GM23338 (cell line): ENCODE results near the gene HRH4. TPM values are rescaled to one million over a fixed set of nuclear protein-coding genes. Genes with fewer than 3 reads are reported as not detected.

ENCODE experiments used
- ATAC-seq: fragments of 200-7000 bp; cut with Tn5 transposase; 3 replicates; pipeline ENCODE4 v1.9.1; 2020
- DNase-seq: peaks from one replicate; pipeline ENCODE4 v3.0.0-alpha.2; 2015; ENCODE audit warnings: low spot score
- H2AFZ ChIP-seq: fragments of 200-600 bp; sonication (generic); 2 replicates; pipeline ENCODE4 v1.8.0; 2016; ENCODE audit warnings: antibody characterized with exemption, mild to moderate bottlenecking, moderate library complexity
- H3F3A ChIP-seq: fragments of 200-600 bp; sonication (generic); replicated peaks from 2 replicates; pipeline ENCODE4 v1.8.0; 2017; ENCODE audit warnings: antibody characterized with exemption, mixed run types, low read depth
- H3K27ac ChIP-seq: fragments of 200-600 bp; sonication (generic); 2 replicates; pipeline ENCODE4 v1.6.1; 2016; ENCODE audit warnings: low read depth
- H3K27me3 ChIP-seq: fragments of 200-600 bp; sonication (generic); 2 replicates; pipeline ENCODE4 v1.8.0; 2016; ENCODE audit warnings: mild to moderate bottlenecking, mixed run types, moderate library complexity; ENCODE audit not compliant: insufficient read depth
- H3K36me3 ChIP-seq: fragments of 200-600 bp; sonication (generic); 2 replicates; pipeline ENCODE4 v1.8.0; 2016; ENCODE audit warnings: mild to moderate bottlenecking; ENCODE audit not compliant: insufficient read depth
- H3K4me1 ChIP-seq: fragments of 200-600 bp; sonication (generic); 2 replicates; pipeline ENCODE4 v1.8.0; 2016; ENCODE audit warnings: mild to moderate bottlenecking, moderate library complexity; ENCODE audit not compliant: insufficient read depth
- H3K4me2 ChIP-seq: fragments of 200-600 bp; sonication (generic); 2 replicates; pipeline ENCODE4 v1.7.1; 2017; ENCODE audit warnings: mixed run types
- H3K4me3 ChIP-seq: fragments of 200-600 bp; sonication (generic); 2 replicates; pipeline ENCODE4 v1.6.1; 2016; ENCODE audit warnings: mixed run types
- H3K79me2 ChIP-seq: fragments of 200-600 bp; sonication (generic); replicated peaks from 2 replicates; pipeline ENCODE4 v1.8.0; 2017; ENCODE audit warnings: mild to moderate bottlenecking; ENCODE audit not compliant: insufficient read depth
- H3K9me2 ChIP-seq: fragments of 200-600 bp; sonication (generic); 2 replicates; pipeline ENCODE4 v1.8.0; 2017; ENCODE audit not compliant: insufficient read depth
- H4K20me1 ChIP-seq: fragments of 200-600 bp; sonication (generic); replicated peaks from 2 replicates; pipeline ENCODE4 v1.8.0; 2017; ENCODE audit warnings: mild to moderate bottlenecking; ENCODE audit not compliant: insufficient read depth
- H3K27ac Mint-ChIP-seq: 2 replicates; pipeline ENCODE4 v1.8.0; 2020; ENCODE audit warnings: inconsistent platforms, mild to moderate bottlenecking, moderate library complexity, mixed read lengths
- H3K27me3 Mint-ChIP-seq: 3 replicates; pipeline ENCODE4 v1.8.0; 2022; ENCODE audit warnings: low read depth, mild to moderate bottlenecking, moderate library complexity, mixed read lengths, inconsistent platforms; ENCODE audit not compliant: insufficient read depth, poor library complexity
- H3K36me3 Mint-ChIP-seq: 3 replicates; pipeline ENCODE4 v1.8.0; 2021; ENCODE audit warnings: low read depth, mild to moderate bottlenecking, inconsistent platforms, moderate library complexity, mixed read lengths
- H3K4me1 Mint-ChIP-seq: 3 replicates; pipeline ENCODE4 v1.8.0; 2020; ENCODE audit warnings: mild to moderate bottlenecking, inconsistent platforms, mixed read lengths
- H3K4me3 Mint-ChIP-seq: 3 replicates; pipeline ENCODE4 v1.8.0; 2021; ENCODE audit warnings: moderate library complexity, mild to moderate bottlenecking, inconsistent platforms, mixed read lengths
- H3K9me3 Mint-ChIP-seq: 3 replicates; pipeline ENCODE4 v1.8.0; 2020; ENCODE audit warnings: moderate library complexity, mild to moderate bottlenecking, inconsistent platforms, mixed read lengths
- EZH2 ChIP-seq: fragments of 200-600 bp; sonication (generic); IDR thresholded peaks from one replicate; pipeline ENCODE4 v1.8.0; 2017; ENCODE audit warnings: antibody characterized with exemption, mild to moderate bottlenecking, low read depth; ENCODE audit not compliant: unreplicated experiment
- STAT1 ChIP-seq: IDR thresholded peaks from one replicate; pipeline ENCODE4 v1.6.1; 2016; ENCODE audit warnings: antibody characterized with exemption; ENCODE audit not compliant: unreplicated experiment
- ZNF331 ChIP-seq: fragments of 250-450 bp; sonication (Bioruptor Pico); IDR thresholded peaks from 2 replicates; pipeline ENCODE4 v1.5.0; 2020; ENCODE audit warnings: low read depth, mild to moderate bottlenecking, moderate library complexity
- polyA plus RNA-seq: library from polyadenylated mRNA; unstranded; fragments of >200 nt; fragmentation: Nextera tagmentation; extraction: Ambion mirVana; gene quantifications from 2 replicates; pipeline ENCODE4 v1.2.1, GENCODE V29; 2016
- total RNA-seq: library from RNA; depleted of rRNA; stranded (reverse); fragments of >200 nt; shearing (Covaris generic); gene quantifications from 2 replicates; pipeline ENCODE4 v1.2.3, GENCODE V29; 2014
- TF ChIP-seq, protein P1 (sequence below), 2 experiments: fragments of 200-600 bp in 1 of 2; sonication (generic) in 1 of 2; conservative IDR thresholded peaks; 2 replicates each; pipeline versions ENCODE4 v1.5.1 to v1.6.1; 2016 to 2017; ENCODE audit warnings: antibody characterized with exemption in 2 of 2, low read depth in 2 of 2, mild to moderate bottlenecking in 2 of 2, moderate library complexity in 1 of 2
- TF ChIP-seq, protein P2 (sequence below): IDR thresholded peaks from 2 replicates; pipeline ENCODE4 v1.6.1; 2016; ENCODE audit warnings: antibody characterized with exemption
- TF ChIP-seq, protein P3 (sequence below): IDR thresholded peaks from one replicate; pipeline ENCODE4 v1.6.1; 2018; ENCODE audit warnings: antibody characterized with exemption; ENCODE audit not compliant: unreplicated experiment

HRH4 gene
- total and polyA plus RNA-seq, 2 experiments from 2014 or later = 0.17 TPM; not detected in 1

DNA sequence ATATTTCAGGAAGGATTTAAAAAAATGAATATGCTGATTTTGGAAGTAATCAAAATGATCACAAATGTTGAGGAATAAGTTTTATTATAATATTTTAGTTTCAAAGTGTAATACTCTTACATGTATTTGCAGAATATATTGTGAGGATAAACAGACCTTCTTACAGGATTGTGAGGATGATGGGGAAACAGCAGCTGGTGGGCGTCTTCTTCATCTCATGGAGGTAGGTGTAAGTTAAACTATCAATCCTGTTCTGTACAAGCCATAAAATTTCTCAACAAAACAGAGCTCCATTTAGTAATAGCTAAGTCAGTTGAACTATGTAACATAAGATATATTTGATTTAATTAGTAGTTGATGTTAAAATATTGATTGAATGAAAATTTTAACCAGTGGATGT is 12.5 kb upstream of the HRH4 start (continued):
- TF ChIP-seq, protein P1, sequence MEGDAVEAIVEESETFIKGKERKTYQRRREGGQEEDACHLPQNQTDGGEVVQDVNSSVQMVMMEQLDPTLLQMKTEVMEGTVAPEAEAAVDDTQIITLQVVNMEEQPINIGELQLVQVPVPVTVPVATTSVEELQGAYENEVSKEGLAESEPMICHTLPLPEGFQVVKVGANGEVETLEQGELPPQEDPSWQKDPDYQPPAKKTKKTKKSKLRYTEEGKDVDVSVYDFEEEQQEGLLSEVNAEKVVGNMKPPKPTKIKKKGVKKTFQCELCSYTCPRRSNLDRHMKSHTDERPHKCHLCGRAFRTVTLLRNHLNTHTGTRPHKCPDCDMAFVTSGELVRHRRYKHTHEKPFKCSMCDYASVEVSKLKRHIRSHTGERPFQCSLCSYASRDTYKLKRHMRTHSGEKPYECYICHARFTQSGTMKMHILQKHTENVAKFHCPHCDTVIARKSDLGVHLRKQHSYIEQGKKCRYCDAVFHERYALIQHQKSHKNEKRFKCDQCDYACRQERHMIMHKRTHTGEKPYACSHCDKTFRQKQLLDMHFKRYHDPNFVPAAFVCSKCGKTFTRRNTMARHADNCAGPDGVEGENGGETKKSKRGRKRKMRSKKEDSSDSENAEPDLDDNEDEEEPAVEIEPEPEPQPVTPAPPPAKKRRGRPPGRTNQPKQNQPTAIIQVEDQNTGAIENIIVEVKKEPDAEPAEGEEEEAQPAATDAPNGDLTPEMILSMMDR (conservative IDR thresholded peaks at IDR 0.05; ENCODE audit: low read depth in 2 of 2) = no peak

DNA sequence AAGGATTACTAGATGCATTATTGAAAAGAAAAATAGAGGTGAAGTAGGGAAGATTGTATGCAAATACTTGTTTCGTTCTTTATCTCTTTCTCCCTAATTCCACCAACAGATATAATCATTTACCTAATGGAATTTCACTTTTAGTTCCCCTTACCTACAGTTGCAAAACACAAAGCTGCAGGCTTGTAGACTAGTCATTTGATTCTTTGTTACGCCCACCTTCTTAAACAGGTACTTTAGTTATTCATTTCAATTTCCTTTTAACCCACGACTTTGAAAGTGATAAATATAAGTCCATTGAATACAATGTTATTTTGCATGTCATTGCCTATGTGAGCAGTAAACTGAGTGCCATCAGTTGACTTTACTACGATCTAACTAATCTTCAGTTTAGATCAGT is 3.9 kb upstream of the HRH4 start:
- TF ChIP-seq, protein P1 (conservative IDR thresholded peaks at IDR 0.05; ENCODE audit: low read depth in 2 of 2) = no peak
- TF ChIP-seq STAT1 = no peak
- TF ChIP-seq, protein P2, sequence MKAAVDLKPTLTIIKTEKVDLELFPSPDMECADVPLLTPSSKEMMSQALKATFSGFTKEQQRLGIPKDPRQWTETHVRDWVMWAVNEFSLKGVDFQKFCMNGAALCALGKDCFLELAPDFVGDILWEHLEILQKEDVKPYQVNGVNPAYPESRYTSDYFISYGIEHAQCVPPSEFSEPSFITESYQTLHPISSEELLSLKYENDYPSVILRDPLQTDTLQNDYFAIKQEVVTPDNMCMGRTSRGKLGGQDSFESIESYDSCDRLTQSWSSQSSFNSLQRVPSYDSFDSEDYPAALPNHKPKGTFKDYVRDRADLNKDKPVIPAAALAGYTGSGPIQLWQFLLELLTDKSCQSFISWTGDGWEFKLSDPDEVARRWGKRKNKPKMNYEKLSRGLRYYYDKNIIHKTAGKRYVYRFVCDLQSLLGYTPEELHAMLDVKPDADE = no peak
- no peak for TF ChIP-seq EZH2
- Histone ChIP-seq H3K9me2 (no peaks in the 10 kb centered on the region), H4K20me1 (no peaks in the 10 kb centered on the region), H3K4me1 (no peaks in the 10 kb centered on the region), H3K79me2 (no peaks in the 10 kb centered on the region), H3K27ac (no peak overlapping the region), H2AFZ (no peak overlapping the region), H3K4me3 (no peak overlapping the region), H3F3A (no peaks in the 10 kb centered on the region), H3K4me2 (no peak overlapping the region), H3K36me3 (no peaks in the 10 kb centered on the region), H3K27me3 (no peaks in the 10 kb centered on the region)
- Mint-ChIP-seq H3K36me3 (peaks cover 30% of the 10 kb centered on the region; the same call in 2 of the 3 replicates), H3K4me3 (no peak overlapping the region), H3K27me3 (no peaks in the 10 kb centered on the region), H3K27ac (no peak overlapping the region), H3K4me1 (no peaks in the 10 kb centered on the region), H3K9me3 (peaks cover 3% of the 10 kb centered on the region; the same call in 1 of the 3 replicates)
- ATAC-seq = no peak
- DNase-seq = no peak

DNA sequence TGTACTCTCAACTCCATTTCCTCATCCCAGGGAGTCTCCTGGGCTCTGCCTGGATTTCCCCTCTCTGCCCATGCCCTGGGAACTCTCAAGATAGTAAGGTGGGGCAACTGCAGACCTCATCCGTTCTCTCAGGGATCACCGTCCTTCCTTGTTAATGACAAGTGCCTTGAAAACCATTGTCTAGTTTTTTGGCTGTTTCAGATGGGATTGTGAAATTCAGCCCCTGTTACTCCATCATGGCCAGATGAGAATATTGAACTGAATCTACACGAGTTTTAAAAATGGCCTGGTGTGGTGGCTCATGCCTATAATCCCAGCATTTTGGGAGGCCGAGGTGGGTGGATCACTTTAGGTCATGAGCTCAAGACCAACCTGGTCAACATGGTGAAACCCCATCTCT is 665 bp upstream of the HRH4 start:
- no peaks in the 10 kb centered on the region for H3K27me3 ChIP-seq
- no peaks in the 10 kb centered on the region for H3K4me1 ChIP-seq
- DNase-seq = no peak
- H3K4me3 ChIP-seq = no peak overlapping the region
- Mint-ChIP-seq H3K4me3 (no peak overlapping the region), H3K27ac (no peak overlapping the region), H3K36me3 (peaks cover 15% of the 10 kb centered on the region; the same call in 2 of the 3 replicates), H3K4me1 (peaks cover 6% of the 10 kb centered on the region; the same call in 2 of the 3 replicates), H3K9me3 (peaks cover 3% of the 10 kb centered on the region; the same call in 1 of the 3 replicates), H3K27me3 (no peaks in the 10 kb centered on the region)
- no peak overlapping the region for H3K27ac ChIP-seq
- no peak overlapping the region for H3K4me2 ChIP-seq
- no peak overlapping the region for H2AFZ ChIP-seq
- no peak for ATAC-seq
- no peaks in the 10 kb centered on the region for H3K79me2 ChIP-seq
- no peaks in the 10 kb centered on the region for H3K9me2 ChIP-seq
- H3K36me3 ChIP-seq = no peaks in the 10 kb centered on the region
- no peaks in the 10 kb centered on the region for H4K20me1 ChIP-seq
- H3F3A ChIP-seq = no peaks in the 10 kb centered on the region
- TF ChIP-seq ZNF331 (CRISPR knock-in tag) = no peak
- TF ChIP-seq, protein P3, sequence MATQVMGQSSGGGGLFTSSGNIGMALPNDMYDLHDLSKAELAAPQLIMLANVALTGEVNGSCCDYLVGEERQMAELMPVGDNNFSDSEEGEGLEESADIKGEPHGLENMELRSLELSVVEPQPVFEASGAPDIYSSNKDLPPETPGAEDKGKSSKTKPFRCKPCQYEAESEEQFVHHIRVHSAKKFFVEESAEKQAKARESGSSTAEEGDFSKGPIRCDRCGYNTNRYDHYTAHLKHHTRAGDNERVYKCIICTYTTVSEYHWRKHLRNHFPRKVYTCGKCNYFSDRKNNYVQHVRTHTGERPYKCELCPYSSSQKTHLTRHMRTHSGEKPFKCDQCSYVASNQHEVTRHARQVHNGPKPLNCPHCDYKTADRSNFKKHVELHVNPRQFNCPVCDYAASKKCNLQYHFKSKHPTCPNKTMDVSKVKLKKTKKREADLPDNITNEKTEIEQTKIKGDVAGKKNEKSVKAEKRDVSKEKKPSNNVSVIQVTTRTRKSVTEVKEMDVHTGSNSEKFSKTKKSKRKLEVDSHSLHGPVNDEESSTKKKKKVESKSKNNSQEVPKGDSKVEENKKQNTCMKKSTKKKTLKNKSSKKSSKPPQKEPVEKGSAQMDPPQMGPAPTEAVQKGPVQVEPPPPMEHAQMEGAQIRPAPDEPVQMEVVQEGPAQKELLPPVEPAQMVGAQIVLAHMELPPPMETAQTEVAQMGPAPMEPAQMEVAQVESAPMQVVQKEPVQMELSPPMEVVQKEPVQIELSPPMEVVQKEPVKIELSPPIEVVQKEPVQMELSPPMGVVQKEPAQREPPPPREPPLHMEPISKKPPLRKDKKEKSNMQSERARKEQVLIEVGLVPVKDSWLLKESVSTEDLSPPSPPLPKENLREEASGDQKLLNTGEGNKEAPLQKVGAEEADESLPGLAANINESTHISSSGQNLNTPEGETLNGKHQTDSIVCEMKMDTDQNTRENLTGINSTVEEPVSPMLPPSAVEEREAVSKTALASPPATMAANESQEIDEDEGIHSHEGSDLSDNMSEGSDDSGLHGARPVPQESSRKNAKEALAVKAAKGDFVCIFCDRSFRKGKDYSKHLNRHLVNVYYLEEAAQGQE = no peak
